H1 (cell line): ENCODE results near the gene BCAS4. TPM values are rescaled to one million over a fixed set of nuclear protein-coding genes. Genes with fewer than 3 reads are reported as not detected.

Source experiments
- CHD7 ChIP-seq: fragments of 300-600 bp; sonication (generic); IDR thresholded peaks from 2 replicates; pipeline ENCODE4 v1.7.1; 2012; ENCODE audit warnings: low read length, moderate library complexity, mild to moderate bottlenecking, inconsistent platforms; ENCODE audit not compliant: insufficient replicate concordance
- polyA plus RNA-seq, 7 experiments: library from polyadenylated mRNA; depleted of rRNA in 3 of 7; stranded (reverse) in 5 of 7; unstranded in 2 of 7; fragments of >200 nt in 5 of 7; fragments of 200-250 nt in 2 of 7; gene quantifications; 1 replicate in 5 of 7; 2 replicates in 1 of 7; 4 replicates in 1 of 7; pipeline versions ENCODE4 v1.2.1 to v1.2.3, GENCODE V29; 2011 to 2013; ENCODE audit warnings: missing spikeins in 2 of 7, mixed read lengths in 2 of 7
- total RNA-seq: library from RNA; stranded (reverse); fragmentation: NEBNext Ultra II Directional; extraction: Animal tissue kit (Norgen Biotek cat#: 25700); gene quantifications from 2 replicates; pipeline ENCODE4 v1.2.1, GENCODE V29; 2021

The BCAS4 gene
- total and polyA plus RNA-seq, 2 of the 8 experiments (the other 6 are each of a cell fraction or from before 2014, with no cell fraction given): 21.2 to 23.6 TPM

- peak; percentile 41 for TF ChIP-seq CHD7
Measured at GRCh38 chr20:50788045-50788991, 6.5 kb upstream of the BCAS4 start (continued).
